Breast epithelium (tissue), 3 donors: Measurements from ENCODE around the gene PIK3CB.

Source experiments
- CTCF ChIP-seq, 3 donors: fragments of 450-650 bp; IDR thresholded peaks; one replicate each; pipeline ENCODE4 v1.5.1; 2016 to 2017; ENCODE audit warnings: antibody characterized with exemption in 3 of 3, mild to moderate bottlenecking in 3 of 3, moderate library complexity in 3 of 3
- POLR2A ChIP-seq: fragments of 450-650 bp; IDR thresholded peaks from one replicate; pipeline ENCODE4 v1.6.1; 2016; ENCODE audit warnings: antibody characterized with exemption, mild to moderate bottlenecking, moderate library complexity
- POLR2AphosphoS5 ChIP-seq, 3 donors: sonication (generic); formaldehyde crosslinking; IDR thresholded peaks; one replicate each; pipeline ENCODE4 v1.6.1; 2017; ENCODE audit warnings: antibody characterized with exemption in 3 of 3

DNA sequence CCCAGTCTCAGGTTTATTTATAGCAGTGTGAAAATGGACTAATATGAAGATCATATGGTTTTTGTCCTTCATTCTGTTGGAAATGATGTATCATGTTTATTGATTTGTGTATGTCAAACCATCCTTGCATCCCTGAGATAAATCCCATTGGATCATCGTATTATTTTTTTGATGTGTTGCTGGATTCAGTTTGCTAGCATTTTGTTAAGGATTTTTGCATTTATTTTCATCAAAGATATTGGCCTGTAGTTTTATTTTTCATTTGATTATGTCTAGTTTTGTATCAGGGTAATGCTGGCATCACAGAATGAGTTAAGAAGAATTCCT, 191.8 kb downstream of the PIK3CB start:
- TF ChIP-seq POLR2A (no peak), CTCF (IDR thresholded peaks at IDR 0.05) (no peak), POLR2AphosphoS5 (IDR thresholded peaks at IDR 0.05) (no peak)
